LNCAP (cell line): ENCODE measurements around the gene YWHAH.

Source experiments
- CTCF ChIP-seq: fragments of 450-650 bp; IDR thresholded peaks from 2 replicates; pipeline ENCODE4 v1.5.1; 2017; ENCODE audit warnings: mild to moderate bottlenecking

YWHAH gene

DNA sequence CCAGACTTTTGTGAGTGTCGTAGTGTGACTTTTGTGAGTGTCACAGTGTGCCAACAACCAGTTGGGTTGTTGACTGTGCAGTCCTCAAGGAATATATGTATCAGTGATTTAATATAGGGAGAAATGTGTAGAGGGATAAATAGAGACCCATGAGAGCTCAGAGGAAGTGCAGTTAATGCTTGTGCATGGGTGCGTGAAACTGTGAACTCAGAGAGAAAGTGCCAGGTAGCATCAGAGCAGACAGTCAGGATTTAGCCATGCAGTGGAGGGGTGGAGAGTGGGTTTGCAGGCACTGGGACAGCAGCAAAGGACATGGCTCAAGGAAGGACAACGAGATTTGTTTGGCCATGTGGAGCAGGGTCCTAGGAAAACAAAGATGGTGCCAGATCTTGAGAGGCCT, 33.6 kb downstream of the YWHAH start:
- TF ChIP-seq CTCF = no peak

DNA sequence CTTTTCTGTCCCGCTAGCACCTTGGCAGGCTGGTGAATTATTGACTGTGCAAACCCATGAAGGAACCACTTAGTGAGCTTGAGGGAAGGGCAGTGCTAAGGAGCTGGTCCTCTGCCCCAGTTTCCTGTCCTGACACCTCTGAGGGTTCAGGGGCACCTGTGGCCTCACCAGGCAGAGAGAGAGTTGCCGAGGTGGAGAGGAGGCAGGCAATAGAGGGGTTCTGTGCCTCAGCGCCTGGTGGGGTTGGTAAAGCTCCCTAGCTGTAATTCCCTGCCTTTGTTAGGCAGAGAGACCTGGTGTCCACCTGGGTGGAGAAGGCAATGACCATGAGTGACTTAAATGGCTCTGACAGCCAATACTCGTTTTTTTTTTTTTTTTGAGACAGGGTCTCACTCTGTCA, 36.3 kb downstream of the YWHAH start:
- TF ChIP-seq CTCF = no peak

DNA sequence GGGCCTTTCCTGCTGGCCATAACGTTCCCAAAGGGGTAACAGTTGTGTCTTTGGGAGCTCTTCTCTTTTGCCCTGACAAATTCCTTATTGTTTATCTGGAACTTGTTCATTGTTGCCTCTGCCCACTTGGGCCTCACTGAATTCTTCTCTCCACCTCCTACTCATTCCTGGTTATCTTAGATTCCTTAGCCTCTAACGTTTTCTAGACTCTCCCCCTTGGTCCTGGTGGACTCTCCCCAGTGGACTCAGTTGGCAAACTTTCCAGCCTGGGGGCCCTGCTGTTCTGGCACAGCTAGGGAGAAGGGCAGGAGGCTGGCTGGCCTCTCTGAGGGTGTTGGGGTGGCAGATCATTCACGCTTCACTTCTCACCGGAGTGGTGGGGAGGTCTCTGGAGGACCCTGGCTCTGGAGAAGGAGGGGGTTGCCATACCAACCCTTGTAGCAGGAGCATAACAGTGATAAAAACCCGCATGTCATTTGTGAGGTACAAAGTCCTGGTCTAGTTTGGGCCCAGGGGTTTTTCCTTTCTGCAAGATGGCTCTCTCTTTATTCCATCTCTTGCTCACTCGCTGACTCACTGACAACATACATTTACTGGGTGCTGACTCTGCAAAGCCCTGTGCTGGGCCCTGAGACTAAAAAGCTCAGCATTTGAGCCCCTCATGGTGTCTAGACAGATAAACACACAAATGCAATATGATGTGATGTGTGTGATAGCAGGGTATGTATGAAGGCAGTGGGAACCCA, 39.7 kb downstream of the YWHAH start:
- no peak for TF ChIP-seq CTCF

GRCh38 chr22:31987218-31987617, 42.9 kb downstream of the YWHAH start:
- no peak for TF ChIP-seq CTCF

- no peak for TF ChIP-seq CTCF
Measured at GRCh38 chr22:31991102-31991839, 46.9 kb downstream of the YWHAH start.

DNA sequence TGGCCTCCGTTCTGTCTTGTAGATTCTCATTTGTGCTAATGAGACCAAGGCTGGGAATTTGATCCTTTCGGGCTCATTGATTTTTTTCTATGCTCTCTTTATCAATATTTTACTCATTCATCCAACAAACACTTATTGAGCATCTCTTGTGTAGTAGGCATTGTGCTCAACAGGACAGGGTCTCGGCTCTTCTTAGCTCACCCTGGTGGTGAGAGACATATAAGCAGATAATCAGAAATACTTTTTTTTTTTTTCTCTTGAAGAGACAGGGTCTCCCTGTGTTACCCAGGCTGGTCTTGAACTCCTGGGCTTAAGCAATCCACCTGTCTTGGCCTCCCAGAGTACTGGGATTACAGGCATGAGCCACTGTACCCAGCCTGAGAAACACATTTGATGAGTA, 50.7 kb downstream of the YWHAH start:
- TF ChIP-seq CTCF = no peak; the same call in 1 of the 2 replicates

DNA sequence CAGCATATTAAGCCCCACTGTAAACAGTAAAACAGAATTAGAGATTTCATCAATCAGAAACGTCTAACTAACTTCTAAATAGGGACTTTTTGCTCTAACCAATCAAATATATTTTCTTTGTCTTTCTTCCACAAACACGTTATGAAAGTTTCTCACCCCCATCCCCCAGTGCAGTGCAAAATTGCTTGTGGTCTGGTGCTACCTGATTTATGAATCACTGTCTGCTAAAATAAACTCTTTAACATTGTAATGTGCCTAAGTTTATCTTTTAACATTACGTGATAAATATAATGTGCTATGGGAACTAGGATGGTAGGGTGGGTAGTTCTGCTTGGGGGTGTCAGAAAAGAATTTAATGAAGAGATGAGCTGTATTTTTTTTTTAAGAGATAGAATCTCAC, 51.5 kb downstream of the YWHAH start:
- no peak for TF ChIP-seq CTCF
